HepG2 (cell line): ENCODE measurements around the gene MRFAP1. TPM values are rescaled to one million over a fixed set of nuclear protein-coding genes. Genes with fewer than 3 reads are reported as not detected.
A peak's percentile ranks its signal among the peaks of the same experiment; 100 is the strongest.

Experiments
- ASH2L ChIP-seq: fragments of 300-600, 200-600 bp; sonication (generic); IDR thresholded peaks from 2 replicates; pipeline ENCODE4 v1.7.0; 2017; ENCODE audit warnings: low read depth, mild to moderate bottlenecking, moderate library complexity, mixed read lengths, low read length; ENCODE audit not compliant: insufficient read length
- FOSL2 ChIP-seq: sonication (generic); formaldehyde crosslinking; IDR thresholded peaks from 2 replicates; pipeline ENCODE4 v1.4.0; 2020; ENCODE audit warnings: missing genetic modification reagents
- FOXC1 ChIP-seq: sonication (generic); formaldehyde crosslinking; IDR thresholded peaks from 2 replicates; pipeline ENCODE4 v1.8.0; 2022; ENCODE audit warnings: mild to moderate bottlenecking, missing genetic modification reagents, borderline replicate concordance
- GZF1 ChIP-seq: sonication (generic); formaldehyde crosslinking; IDR thresholded peaks from 2 replicates; pipeline ENCODE4 v1.5.1; 2020; ENCODE audit warnings: mild to moderate bottlenecking, missing genetic modification reagents
- HHEX ChIP-seq: IDR thresholded peaks from 2 replicates; pipeline ENCODE4 v1.6.1; 2016; ENCODE audit warnings: control low read depth
- HNRNPUL1 ChIP-seq: fragments of 200-400 bp; formaldehyde crosslinking; IDR thresholded peaks from 2 replicates; pipeline ENCODE4 v1.6.1; 2017; ENCODE audit warnings: low read depth, mild to moderate bottlenecking, low read length, moderate library complexity
- MED8 ChIP-seq: sonication (generic); formaldehyde crosslinking; IDR thresholded peaks from 2 replicates; pipeline ENCODE4 v1.8.1; 2023; ENCODE audit warnings: mild to moderate bottlenecking, missing genetic modification reagents; ENCODE audit not compliant: insufficient replicate concordance
- MXD3 ChIP-seq: IDR thresholded peaks from 2 replicates; pipeline ENCODE4 v1.6.1; 2016; ENCODE audit warnings: mild to moderate bottlenecking, missing biosample characterization, missing genetic modification reagents
- PAX8 ChIP-seq: sonication (generic); formaldehyde crosslinking; IDR thresholded peaks from 2 replicates; pipeline ENCODE4 v1.8.0; 2022; ENCODE audit warnings: mild to moderate bottlenecking, missing genetic modification reagents, borderline replicate concordance
- ZNF20 ChIP-seq: sonication (generic); formaldehyde crosslinking; IDR thresholded peaks from 2 replicates; pipeline ENCODE4 v1.4.0; 2020; ENCODE audit warnings: mild to moderate bottlenecking, moderate library complexity, missing genetic modification reagents
- ZNF317 ChIP-seq: sonication (generic); formaldehyde crosslinking; IDR thresholded peaks from 2 replicates; pipeline ENCODE4 v1.5.0; 2020; ENCODE audit warnings: mild to moderate bottlenecking, missing genetic modification reagents
- ZNF329 ChIP-seq: sonication (generic); formaldehyde crosslinking; IDR thresholded peaks from 2 replicates; pipeline ENCODE4 v1.9.0; 2021; ENCODE audit warnings: low read depth, mild to moderate bottlenecking, missing genetic modification reagents
- ZNF333 ChIP-seq: sonication (generic); formaldehyde crosslinking; IDR thresholded peaks from 2 replicates; pipeline ENCODE4 v1.4.0; 2020; ENCODE audit warnings: mild to moderate bottlenecking, missing genetic modification reagents, borderline replicate concordance
- ZNF34 ChIP-seq: sonication (generic); formaldehyde crosslinking; IDR thresholded peaks from 2 replicates; pipeline ENCODE4 v1.4.0; 2020; ENCODE audit warnings: mild to moderate bottlenecking, missing genetic modification reagents, borderline replicate concordance
- ZNF407 ChIP-seq: sonication (generic); formaldehyde crosslinking; IDR thresholded peaks from one replicate; pipeline ENCODE4 v1.5.1; 2020; ENCODE audit warnings: mild to moderate bottlenecking, missing genetic modification reagents; ENCODE audit errors: not compliant biosample characterization
- ZNF484 ChIP-seq: sonication (generic); formaldehyde crosslinking; IDR thresholded peaks from 2 replicates; pipeline ENCODE4 v1.5.1; 2020; ENCODE audit warnings: mild to moderate bottlenecking, low read depth, missing genetic modification reagents, borderline replicate concordance
- ZNF7 ChIP-seq: IDR thresholded peaks from 2 replicates; pipeline ENCODE4 v1.6.1; 2016; ENCODE audit warnings: missing biosample characterization, missing genetic modification reagents
- ZNF740 ChIP-seq: sonication (generic); formaldehyde crosslinking; IDR thresholded peaks from 2 replicates; pipeline ENCODE4 v1.4.0; 2020; ENCODE audit warnings: missing genetic modification reagents
- ZNF891 ChIP-seq: sonication (generic); formaldehyde crosslinking; IDR thresholded peaks from 2 replicates; pipeline ENCODE4 v1.5.0; 2020; ENCODE audit warnings: mild to moderate bottlenecking, missing genetic modification reagents
- polyA plus RNA-seq, 8 experiments: library from polyadenylated mRNA; depleted of rRNA in 3 of 8; stranded (reverse) in 7 of 8; unstranded in 1 of 8; fragments of >200 nt; fragmentation: Illumina TruSeq in 4 of 8; extraction: Trizol in 4 of 8; gene quantifications; 2 replicates each; pipeline versions ENCODE4 v1.2.1 to v1.2.3, GENCODE V29; 2011 to 2016; ENCODE audit warnings: low read depth in 4 of 8, missing spikeins in 1 of 8, mixed read lengths in 1 of 8; ENCODE audit not compliant: insufficient read depth in 1 of 8
- total RNA-seq, 5 experiments: library from RNA; depleted of rRNA; stranded (reverse); fragments of >200 nt; fragmentation: Illumina TruSeq; extraction: Trizol; gene quantifications; 2 replicates each; pipeline ENCODE4 v1.2.3, GENCODE V29; 2016; ENCODE audit warnings: low read depth in 1 of 5
- TF ChIP-seq, protein P1 (sequence below): sonication (generic); formaldehyde crosslinking; IDR thresholded peaks from 2 replicates; pipeline ENCODE4 v1.5.0; 2020; ENCODE audit warnings: missing genetic modification reagents

Gene MRFAP1
- total and polyA plus RNA-seq, 2 of the 13 experiments (the other 11 are each of a cell fraction or from before 2014, with no cell fraction given), result 112 to 158 TPM

DNA sequence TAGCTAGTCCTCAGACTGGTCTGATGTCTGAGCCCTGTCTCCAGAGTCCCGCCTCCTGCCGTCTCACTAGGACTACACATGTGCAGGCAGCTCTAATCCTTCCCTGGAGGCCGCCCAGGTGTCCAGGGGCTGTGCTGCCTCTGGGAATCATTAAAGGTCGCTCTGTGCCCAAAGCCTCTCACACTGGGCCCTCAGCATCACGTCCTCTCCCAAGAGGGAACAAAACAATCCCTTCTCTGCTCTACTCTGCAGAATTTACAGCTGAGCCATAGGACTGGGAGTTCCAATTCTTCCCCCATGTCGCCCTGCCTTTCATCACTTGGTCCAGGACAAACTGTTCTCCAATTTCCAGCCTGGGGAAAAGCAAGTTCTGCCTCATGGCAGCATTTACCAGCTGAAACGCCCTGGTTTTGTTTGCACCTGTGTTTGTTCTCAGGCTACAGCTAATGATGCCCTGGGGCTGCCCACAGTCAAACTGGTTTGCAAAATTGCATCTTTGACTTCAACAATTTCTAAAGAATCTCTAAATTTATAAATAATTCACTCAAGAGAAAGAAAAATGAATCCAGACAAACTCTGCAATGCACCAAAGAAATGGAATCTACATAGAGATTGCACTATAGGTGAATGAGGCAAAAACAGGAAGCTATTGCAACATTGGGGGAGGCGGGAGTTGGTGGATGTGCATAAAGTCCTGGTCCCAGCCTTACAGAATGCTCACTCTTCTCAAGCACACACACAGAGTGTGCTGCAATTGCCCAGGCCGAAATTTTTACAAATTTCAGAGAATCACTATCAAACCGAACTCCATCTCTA, 7.2 kb upstream of the MRFAP1 start (continued):
- TF ChIP-seq ZNF407 (no peak), ZNF484 (CRISPR knock-in tag) (no peak), ASH2L (peak; percentile 51), ZNF20 (CRISPR knock-in tag) (no peak), PAX8 (CRISPR knock-in tag) (no peak), ZNF317 (CRISPR knock-in tag) (no peak), ZNF329 (CRISPR knock-in tag) (no peak), HHEX (CRISPR knock-in tag) (no peak), FOSL2 (CRISPR knock-in tag) (peak; percentile 27; the same call in 1 of the 2 replicates), ZNF34 (CRISPR knock-in tag) (no peak), ZNF891 (CRISPR knock-in tag) (no peak), HNRNPUL1 (no peak), MED8 (CRISPR knock-in tag) (no peak), ZNF740 (no peak), GZF1 (CRISPR knock-in tag) (no peak), ZNF333 (CRISPR knock-in tag) (no peak), FOXC1 (no peak; the same call in 1 of the 2 replicates), ZNF7 (no peak), MXD3 (no peak)
- TF ChIP-seq, protein P1, sequence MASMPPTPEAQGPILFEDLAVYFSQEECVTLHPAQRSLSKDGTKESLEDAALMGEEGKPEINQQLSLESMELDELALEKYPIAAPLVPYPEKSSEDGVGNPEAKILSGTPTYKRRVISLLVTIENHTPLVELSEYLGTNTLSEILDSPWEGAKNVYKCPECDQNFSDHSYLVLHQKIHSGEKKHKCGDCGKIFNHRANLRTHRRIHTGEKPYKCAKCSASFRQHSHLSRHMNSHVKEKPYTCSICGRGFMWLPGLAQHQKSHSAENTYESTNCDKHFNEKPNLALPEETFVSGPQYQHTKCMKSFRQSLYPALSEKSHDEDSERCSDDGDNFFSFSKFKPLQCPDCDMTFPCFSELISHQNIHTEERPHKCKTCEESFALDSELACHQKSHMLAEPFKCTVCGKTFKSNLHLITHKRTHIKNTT (CRISPR knock-in tag), result no peak
